GM12801 (cell line): Measurements from ENCODE around the gene ZFHX3.

Experiments
- TF ChIP-seq, protein P1 (sequence below): IDR thresholded peaks from one replicate; pipeline ENCODE4 v1.5.1; 2011; ENCODE audit warnings: control low read depth; ENCODE audit not compliant: insufficient read length; ENCODE audit errors: extremely low read depth

The ZFHX3 gene

GRCh38 chr16:72824761-72825160 lies 223.2 kb downstream of the ZFHX3 start:
- TF ChIP-seq, protein P1, sequence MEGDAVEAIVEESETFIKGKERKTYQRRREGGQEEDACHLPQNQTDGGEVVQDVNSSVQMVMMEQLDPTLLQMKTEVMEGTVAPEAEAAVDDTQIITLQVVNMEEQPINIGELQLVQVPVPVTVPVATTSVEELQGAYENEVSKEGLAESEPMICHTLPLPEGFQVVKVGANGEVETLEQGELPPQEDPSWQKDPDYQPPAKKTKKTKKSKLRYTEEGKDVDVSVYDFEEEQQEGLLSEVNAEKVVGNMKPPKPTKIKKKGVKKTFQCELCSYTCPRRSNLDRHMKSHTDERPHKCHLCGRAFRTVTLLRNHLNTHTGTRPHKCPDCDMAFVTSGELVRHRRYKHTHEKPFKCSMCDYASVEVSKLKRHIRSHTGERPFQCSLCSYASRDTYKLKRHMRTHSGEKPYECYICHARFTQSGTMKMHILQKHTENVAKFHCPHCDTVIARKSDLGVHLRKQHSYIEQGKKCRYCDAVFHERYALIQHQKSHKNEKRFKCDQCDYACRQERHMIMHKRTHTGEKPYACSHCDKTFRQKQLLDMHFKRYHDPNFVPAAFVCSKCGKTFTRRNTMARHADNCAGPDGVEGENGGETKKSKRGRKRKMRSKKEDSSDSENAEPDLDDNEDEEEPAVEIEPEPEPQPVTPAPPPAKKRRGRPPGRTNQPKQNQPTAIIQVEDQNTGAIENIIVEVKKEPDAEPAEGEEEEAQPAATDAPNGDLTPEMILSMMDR, result no peak

DNA sequence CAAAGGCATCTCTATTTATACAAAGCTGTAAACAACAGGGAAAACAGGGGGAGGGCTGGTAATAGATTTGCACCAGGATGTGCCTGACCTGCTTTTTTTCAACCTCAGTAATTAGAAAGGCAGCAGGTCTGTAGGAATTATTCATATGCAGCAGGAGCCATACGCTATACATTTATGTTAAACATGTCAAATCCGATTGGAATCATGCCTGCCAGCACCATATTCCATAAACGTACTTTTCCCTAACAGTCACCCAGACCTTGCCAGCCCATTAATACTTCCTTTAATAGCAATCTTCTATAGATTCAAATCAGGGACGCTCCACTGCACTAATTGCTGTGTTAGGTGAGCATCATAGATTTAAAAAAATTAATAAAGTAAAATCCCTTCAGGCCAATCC lies 223.9 kb downstream of the ZFHX3 start:
- TF ChIP-seq, protein P1, result no peak

DNA sequence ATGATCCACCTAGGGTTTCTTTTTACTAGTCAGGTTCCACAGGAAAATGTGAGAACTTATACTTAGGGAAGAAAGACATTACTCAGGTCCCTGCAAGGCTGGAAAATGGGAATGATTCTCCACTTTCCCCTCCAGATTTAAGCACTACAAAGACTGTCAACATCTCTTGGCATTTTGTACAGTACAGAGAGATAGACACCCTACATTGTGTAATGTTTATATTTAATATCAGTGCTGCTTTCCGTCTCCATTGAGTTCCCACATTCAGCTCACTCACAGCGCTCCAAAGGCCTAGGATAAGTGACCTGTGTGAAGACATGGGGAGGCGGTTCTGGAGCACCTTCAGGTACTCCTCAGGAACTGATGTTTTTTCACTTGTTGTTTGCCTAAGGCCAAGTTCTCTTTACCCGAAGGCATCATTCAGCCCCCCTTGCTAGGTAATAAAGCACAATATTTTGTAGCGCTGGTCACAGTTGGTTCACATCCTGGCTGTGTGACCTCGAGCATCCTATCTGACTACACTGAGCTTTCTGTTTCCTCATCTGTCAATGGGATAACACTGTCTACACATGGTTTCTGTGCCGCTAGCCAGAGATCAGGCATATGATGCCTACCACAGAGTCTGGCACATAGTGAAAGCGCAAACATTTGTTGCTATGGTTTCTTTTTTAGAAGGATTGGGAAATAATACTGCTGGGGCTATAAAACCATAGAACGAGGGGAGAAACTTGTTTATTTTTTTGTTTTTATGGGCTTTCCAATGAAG lies 226.6 kb downstream of the ZFHX3 start:
- TF ChIP-seq, protein P1, result no peak

- TF ChIP-seq, protein P1, result no peak
These were observed 228.6 kb downstream of the ZFHX3 start for GRCh38 chr16:72819345-72819744.

DNA sequence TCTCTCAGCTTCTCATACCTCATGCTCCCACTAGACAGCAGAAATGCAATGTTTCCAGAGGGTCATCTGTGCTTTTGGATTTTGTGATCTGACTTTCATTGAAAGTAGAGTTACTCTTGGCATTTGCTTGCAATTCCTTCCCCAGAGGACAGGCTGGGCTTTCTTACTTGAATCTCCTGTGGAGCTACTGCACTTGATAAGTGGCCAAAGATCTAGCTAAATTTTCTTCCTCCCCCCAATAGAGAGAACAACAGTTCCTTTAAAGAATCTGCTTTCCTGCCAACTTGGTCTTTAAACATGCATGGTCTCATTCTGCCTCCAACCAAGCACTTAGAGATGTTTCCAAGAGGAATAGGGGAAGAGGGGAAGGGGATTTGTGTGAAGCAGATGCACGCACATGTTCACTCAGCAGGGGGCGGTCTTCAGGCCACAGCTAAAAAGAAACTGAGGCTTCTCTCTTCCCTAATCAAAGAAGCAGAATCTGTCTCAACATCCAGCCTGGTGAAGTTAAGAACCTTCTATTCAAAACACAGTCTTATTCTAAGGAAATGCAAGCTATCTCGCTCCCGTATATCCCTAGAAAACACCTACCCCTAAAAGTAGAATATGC lies 229.6 kb downstream of the ZFHX3 start:
- TF ChIP-seq, protein P1, result no peak

DNA sequence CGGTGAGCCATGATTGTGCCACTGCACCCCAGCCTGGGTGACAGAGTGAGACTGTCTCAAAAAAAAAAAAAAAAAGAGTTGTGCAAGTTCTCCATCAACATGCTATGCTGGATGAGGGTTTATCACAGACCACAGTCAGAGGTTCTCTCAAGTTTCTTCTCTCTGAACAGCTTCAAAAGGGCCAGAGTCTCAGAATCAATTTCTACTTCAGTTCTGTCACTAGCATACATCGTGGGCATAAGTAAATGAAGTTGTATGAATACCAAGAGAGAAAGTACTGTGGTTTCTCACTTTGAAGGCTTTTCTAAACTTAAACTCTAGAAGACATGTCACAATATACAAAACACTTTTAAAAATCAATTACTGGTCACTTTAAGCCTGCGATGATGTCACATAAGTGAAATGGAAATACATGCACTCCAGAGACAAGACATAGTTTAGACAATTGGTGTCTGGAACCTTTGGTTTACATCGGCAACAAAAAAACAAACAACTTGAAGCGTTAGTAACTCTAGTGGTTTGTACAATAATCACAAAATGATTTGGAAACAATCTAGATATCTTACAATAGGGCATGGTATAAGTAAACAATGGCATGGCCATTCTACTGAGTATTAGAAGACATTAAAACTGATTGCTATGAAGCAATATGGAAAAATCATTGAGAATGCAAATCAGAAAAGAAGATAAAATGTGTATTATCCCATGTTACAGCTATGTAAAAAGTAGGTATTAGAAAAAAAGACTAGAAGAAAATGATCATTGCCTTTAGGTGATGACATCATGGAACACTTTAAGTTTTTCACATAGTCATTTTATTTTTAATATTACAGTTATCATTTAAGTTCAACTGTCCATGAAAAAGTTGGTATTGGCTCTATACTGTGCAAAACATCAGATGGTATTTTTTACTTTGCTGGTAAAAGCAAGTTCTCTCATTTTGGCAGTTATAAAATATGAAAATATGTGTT lies 232.3 kb downstream of the ZFHX3 start:
- TF ChIP-seq, protein P1, result no peak

GRCh38 chr16:72814226-72814625 lies 233.7 kb downstream of the ZFHX3 start:
- TF ChIP-seq, protein P1, result no peak
